HL-60/S4 treated with phorbol 12-myristate 13-acetate at 8.2 ng/mL for 4 days and 3 days (cell line): ENCODE measurements around the gene NKAIN1.
"Not testable (repeated sequence)": the region's sequence is repeated elsewhere in the genome, so short reads cannot be mapped to it uniquely, and the experiment has no call there.

Experiments used
- in situ Hi-C: fragments of 300-500 bp; cut with MboI; formaldehyde crosslinking; loops from 2 replicates; pipeline ENCODE4 v1.15.0; 2022; ENCODE audit warnings: low sequenced_read_pairs

The NKAIN1 gene

GRCh38 chr1:31155216-31155806 is 84.4 kb downstream of the NKAIN1 start:
- in situ Hi-C loops, result no loop called here

- in situ Hi-C loops, result no loop called here
Observed at GRCh38 chr1:31154632-31155215, 85.0 kb downstream of the NKAIN1 start.

GRCh38 chr1:31154000-31154631 is 85.6 kb downstream of the NKAIN1 start:
- in situ Hi-C loops, result no loop called here

- in situ Hi-C loops, result no loop called here
Observed at GRCh38 chr1:31153423-31153822, 86.3 kb downstream of the NKAIN1 start.

- in situ Hi-C loops, result no loop called here
Observed at GRCh38 chr1:31152181-31152795, 87.4 kb downstream of the NKAIN1 start.

- in situ Hi-C loops, result no loop called here
Observed at GRCh38 chr1:31151402-31151801, 88.3 kb downstream of the NKAIN1 start.

- in situ Hi-C loops, result no loop called here
Observed at GRCh38 chr1:31148409-31148808, 91.3 kb downstream of the NKAIN1 start.

GRCh38 chr1:31145648-31146047 is 94.0 kb downstream of the NKAIN1 start:
- in situ Hi-C loops, result no loop called here

GRCh38 chr1:31144442-31144841 is 95.2 kb downstream of the NKAIN1 start:
- in situ Hi-C loops, result no loop called here

- in situ Hi-C loops, result no loop called here
Observed at GRCh38 chr1:31143455-31143854, 96.2 kb downstream of the NKAIN1 start.

GRCh38 chr1:31142406-31142805 is 97.3 kb downstream of the NKAIN1 start:
- in situ Hi-C loops, result no loop called here

GRCh38 chr1:31140299-31140698 is 99.4 kb downstream of the NKAIN1 start:
- in situ Hi-C loops, result no loop called here

- in situ Hi-C loops, result not testable (repeated sequence)
Observed at GRCh38 chr1:31138797-31139521, 100.7 kb downstream of the NKAIN1 start.

GRCh38 chr1:31137873-31138272 is 101.8 kb downstream of the NKAIN1 start:
- in situ Hi-C loops, result not testable (repeated sequence)

GRCh38 chr1:31135973-31136600 is 103.6 kb downstream of the NKAIN1 start:
- in situ Hi-C loops, result no loop called here

- in situ Hi-C loops, result no loop called here
Observed at GRCh38 chr1:31133368-31133767, 106.3 kb downstream of the NKAIN1 start.
